A549 (cell line): ENCODE results near the gene ST6GALNAC5.

Experiments
- BHLHE40 ChIP-seq: IDR thresholded peaks from 2 replicates; pipeline ENCODE4 v1.6.1; 2012; ENCODE audit warnings: low read depth, low read length, inconsistent platforms
- EP300 ChIP-seq, 2 experiments: fragments of >200 bp; sonication (Bioruptor Twin); formaldehyde crosslinking; IDR thresholded peaks; 2 replicates in 1 of 2; 3 replicates in 1 of 2; pipeline ENCODE4 v1.6.1; 2016 to 2017
- MAFK ChIP-seq: fragments of 450-650 bp; IDR thresholded peaks from 2 replicates; pipeline ENCODE4 v1.6.1; 2014; ENCODE audit not compliant: partially characterized antibody
- RNF2 ChIP-seq: fragments of 200-600 bp; sonication (generic); IDR thresholded peaks from 2 replicates; pipeline ENCODE4 v1.6.1; 2016; ENCODE audit warnings: low read depth, mild to moderate bottlenecking, antibody characterized with exemption, moderate library complexity, borderline replicate concordance
- ZSCAN20 ChIP-seq: fragments of 250-450 bp; sonication (Bioruptor Pico); IDR thresholded peaks from 2 replicates; pipeline ENCODE4 v1.8.0; 2022; ENCODE audit warnings: mild to moderate bottlenecking, moderate library complexity
- TF ChIP-seq, protein P1 (sequence below): fragments of >200 bp; sonication (Bioruptor Twin); formaldehyde crosslinking; IDR thresholded peaks from 3 replicates; pipeline ENCODE4 v1.5.1; 2016

DNA sequence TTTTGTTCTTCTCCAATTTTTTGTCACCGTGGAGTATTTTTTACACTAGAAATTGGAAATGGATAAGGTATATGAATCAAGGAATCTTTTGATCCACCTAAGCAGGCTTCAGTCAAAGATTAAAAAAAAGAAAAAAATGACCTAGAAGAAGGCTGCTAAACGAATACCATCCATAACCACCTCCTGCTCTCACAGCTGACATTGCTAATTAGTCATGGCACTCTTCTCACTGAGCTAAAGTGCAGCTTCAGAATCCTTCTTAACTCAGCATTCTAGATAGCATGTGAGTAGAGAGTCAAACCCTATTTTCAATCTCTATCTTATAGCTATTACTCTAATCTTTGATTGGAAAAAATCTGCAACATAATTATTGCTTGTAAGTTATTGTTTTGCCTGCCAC, 40.2 kb upstream of the ST6GALNAC5 start:
- TF ChIP-seq ZSCAN20 (CRISPR knock-in tag) (no peak), MAFK (no peak), RNF2 (no peak), BHLHE40 (no peak), EP300 (IDR thresholded peaks at IDR 0.05) (no peak)
- TF ChIP-seq, protein P1, sequence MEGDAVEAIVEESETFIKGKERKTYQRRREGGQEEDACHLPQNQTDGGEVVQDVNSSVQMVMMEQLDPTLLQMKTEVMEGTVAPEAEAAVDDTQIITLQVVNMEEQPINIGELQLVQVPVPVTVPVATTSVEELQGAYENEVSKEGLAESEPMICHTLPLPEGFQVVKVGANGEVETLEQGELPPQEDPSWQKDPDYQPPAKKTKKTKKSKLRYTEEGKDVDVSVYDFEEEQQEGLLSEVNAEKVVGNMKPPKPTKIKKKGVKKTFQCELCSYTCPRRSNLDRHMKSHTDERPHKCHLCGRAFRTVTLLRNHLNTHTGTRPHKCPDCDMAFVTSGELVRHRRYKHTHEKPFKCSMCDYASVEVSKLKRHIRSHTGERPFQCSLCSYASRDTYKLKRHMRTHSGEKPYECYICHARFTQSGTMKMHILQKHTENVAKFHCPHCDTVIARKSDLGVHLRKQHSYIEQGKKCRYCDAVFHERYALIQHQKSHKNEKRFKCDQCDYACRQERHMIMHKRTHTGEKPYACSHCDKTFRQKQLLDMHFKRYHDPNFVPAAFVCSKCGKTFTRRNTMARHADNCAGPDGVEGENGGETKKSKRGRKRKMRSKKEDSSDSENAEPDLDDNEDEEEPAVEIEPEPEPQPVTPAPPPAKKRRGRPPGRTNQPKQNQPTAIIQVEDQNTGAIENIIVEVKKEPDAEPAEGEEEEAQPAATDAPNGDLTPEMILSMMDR: no peak
